IMR-90 (cell line): ENCODE results near the gene RGS7BP. TPM values are rescaled to one million over a fixed set of nuclear protein-coding genes. Genes with fewer than 3 reads are reported as not detected.
A peak's percentile ranks its signal among the peaks of the same experiment; 100 is the strongest.

Experiments used
- ATAC-seq: fragments of 200-7000 bp; cut with Tn5 transposase; 2 replicates; pipeline ENCODE4 v1.9.1; 2020; ENCODE audit warnings: low read depth, mild to moderate bottlenecking, moderate library complexity
- BruUV-seq: library from RNA; stranded (reverse); fragments of 400-500 nt; replicated peaks from 2 replicates; lab custom pipeline; 2021; lab: Mats Ljungman, UMichigan
- CTCF ChIA-PET: fragments of 300-600 bp; formaldehyde crosslinking; extraction: SDS; loops from one replicate; lab custom pipeline; 2021; ENCODE audit warnings: antibody characterized with exemption; lab: Yijun Ruan, JAX
- POLR2A ChIA-PET: fragments of 300-600 bp; sonication (Branson Sonifier 250); formaldehyde crosslinking; loops from one replicate; lab custom pipeline; 2022; ENCODE audit warnings: antibody characterized with exemption; ENCODE audit not compliant: unreplicated experiment; lab: Charles Lee
- DNase-seq: peaks from one replicate; pipeline ENCODE4 v3.0.0; 2013
- H2AFZ ChIP-seq: replicated peaks from 2 replicates; pipeline ENCODE3; 2013; ENCODE audit warnings: low read length, mild to moderate bottlenecking; ENCODE audit not compliant: poor library complexity
- H2AK5ac ChIP-seq: 2 replicates; pipeline ENCODE4 v1.6.1; 2013; ENCODE audit warnings: low read depth, low read length, inconsistent platforms
- H2AK9ac ChIP-seq: replicated peaks from 2 replicates; pipeline ENCODE3; 2013; ENCODE audit warnings: mild to moderate bottlenecking, low read depth, low read length, moderate library complexity; ENCODE audit not compliant: poor library complexity
- H2BK120ac ChIP-seq: 2 replicates; pipeline ENCODE4 v1.6.1; 2013; ENCODE audit warnings: low read depth, low read length, inconsistent platforms
- H2BK15ac ChIP-seq: 3 replicates; pipeline ENCODE4 v1.6.1; 2013; ENCODE audit warnings: low read depth, low read length, inconsistent platforms
- H2BK20ac ChIP-seq: 2 replicates; pipeline ENCODE4 v1.6.1; 2013; ENCODE audit warnings: low read depth, mild to moderate bottlenecking, inconsistent platforms, low read length, moderate library complexity
- H2BK5ac ChIP-seq: 2 replicates; pipeline ENCODE4 v1.6.1; 2013; ENCODE audit warnings: mild to moderate bottlenecking, low read depth, low read length, inconsistent platforms; ENCODE audit not compliant: poor library complexity, severe bottlenecking
- H3K14ac ChIP-seq: replicated peaks from 2 replicates; pipeline ENCODE4 v1.6.1; 2013; ENCODE audit warnings: low read depth, low read length, inconsistent platforms
- H3K18ac ChIP-seq: 2 replicates; pipeline ENCODE4 v1.6.1; 2013; ENCODE audit warnings: low read depth, low read length, control low read depth
- H3K23ac ChIP-seq: 2 replicates; pipeline ENCODE4 v1.6.1; 2013; ENCODE audit warnings: low read depth, low read length, inconsistent platforms
- H3K27ac ChIP-seq: 2 replicates; pipeline ENCODE4 v1.5.1; 2013; ENCODE audit warnings: mild to moderate bottlenecking, control low read depth, low read length; ENCODE audit not compliant: insufficient read depth
- H3K27me3 ChIP-seq: 2 replicates; pipeline ENCODE4 v1.6.1; 2013; ENCODE audit warnings: low read length; ENCODE audit not compliant: control insufficient read depth, insufficient read depth
- H3K36me3 ChIP-seq: 2 replicates; pipeline ENCODE4 v1.6.1; 2013; ENCODE audit warnings: low read length, mixed read lengths; ENCODE audit not compliant: control insufficient read depth, insufficient read depth
- H3K4ac ChIP-seq: 2 replicates; pipeline ENCODE4 v1.6.1; 2013; ENCODE audit warnings: low read depth, low read length, inconsistent platforms
- H3K4me1 ChIP-seq: 2 replicates; pipeline ENCODE4 v1.6.1; 2013; ENCODE audit warnings: low read length, mixed read lengths; ENCODE audit not compliant: control insufficient read depth, insufficient read depth
- H3K4me2 ChIP-seq: 2 replicates; pipeline ENCODE4 v1.6.1; 2013; ENCODE audit warnings: low read depth, mild to moderate bottlenecking, control low read depth, low read length, moderate library complexity
- H3K4me3 ChIP-seq: 2 replicates; pipeline ENCODE4 v1.5.1; 2013; ENCODE audit warnings: low read depth, mild to moderate bottlenecking, control low read depth, low read length, moderate library complexity; ENCODE audit not compliant: insufficient read depth
- H3K56ac ChIP-seq: 2 replicates; pipeline ENCODE4 v1.6.1; 2013; ENCODE audit warnings: low read length, inconsistent platforms; ENCODE audit not compliant: insufficient read depth; ENCODE audit errors: extremely low read depth
- H3K79me1 ChIP-seq, 2 experiments: 2 replicates each; pipeline ENCODE4 v1.6.1; 2013; ENCODE audit warnings: low read length in 2 of 2, inconsistent platforms in 1 of 2, low read depth in 1 of 2
- H3K9ac ChIP-seq: 2 replicates; pipeline ENCODE4 v1.6.1; 2013; ENCODE audit warnings: low read depth, low read length, control low read depth
- H3K9me1 ChIP-seq: 2 replicates; pipeline ENCODE4 v1.6.1; 2013; ENCODE audit warnings: low read length, inconsistent platforms; ENCODE audit not compliant: insufficient read depth
- H3K9me3 ChIP-seq: 2 replicates; pipeline ENCODE4 v1.6.1; 2013; ENCODE audit warnings: low read length; ENCODE audit not compliant: control insufficient read depth, insufficient read depth
- H4K20me1 ChIP-seq: 2 replicates; pipeline ENCODE4 v1.6.1; 2013; ENCODE audit warnings: low read length, inconsistent platforms; ENCODE audit not compliant: insufficient read depth
- H4K5ac ChIP-seq: 2 replicates; pipeline ENCODE4 v1.6.1; 2013; ENCODE audit warnings: mild to moderate bottlenecking, low read depth, low read length, control low read depth
- H4K8ac ChIP-seq, 2 experiments: 2 replicates each; pipeline ENCODE4 v1.6.1; 2013; ENCODE audit warnings: low read depth in 2 of 2, low read length in 2 of 2, control low read depth in 1 of 2, inconsistent platforms in 1 of 2
- H4K91ac ChIP-seq: 2 replicates; pipeline ENCODE4 v1.6.1; 2013; ENCODE audit warnings: low read depth, low read length, inconsistent platforms; ENCODE audit not compliant: insufficient read depth
- MXI1 ChIP-seq: IDR thresholded peaks from 2 replicates; pipeline ENCODE4 v1.6.1; 2012; ENCODE audit warnings: low read depth, mild to moderate bottlenecking, low read length, moderate library complexity, borderline replicate concordance
- SMC3 ChIP-seq: fragments of 150-350 bp; IDR thresholded peaks from 2 replicates; pipeline ENCODE4 v1.6.1; 2016; ENCODE audit warnings: low read depth, mild to moderate bottlenecking, antibody characterized with exemption, low read length, moderate library complexity
- WGBS, 2 experiments: methylation state at CpG; one replicate each; pipeline versions ENCODE4 v1.1.5 to v1.1.7; 2013; ENCODE audit warnings: missing lambda C conversion rate in 2 of 2; ENCODE audit not compliant: insufficient read length in 1 of 2; ENCODE audit errors: extremely low coverage in 2 of 2; 5-methylcytosine and 5-hydroxymethylcytosine counted together
- dilution Hi-C: fragments of 300-500 bp; cut with HindIII; formaldehyde crosslinking; loops from one replicate; pipeline ENCODE4 v1.14.3; 2018; ENCODE audit warnings: low sequenced_read_pairs; ENCODE audit not compliant: unreplicated experiment
- in situ Hi-C: fragments of 300-500 bp; cut with MboI; formaldehyde crosslinking; loops from 3 replicates; pipeline ENCODE4 v1.14.3; 2019; ENCODE audit warnings: low sequenced_read_pairs, inconsistent platforms, mixed read lengths
- intact Hi-C: fragments of 100-400 bp; cut with micrococcal nuclease; formaldehyde crosslinking; loops from 2 replicates; pipeline ENCODE4 v1.10.0; 2022
- polyA plus RNA-seq, 3 experiments: library from polyadenylated mRNA; depleted of rRNA; stranded (reverse); fragments of >200 nt; gene quantifications; 2 replicates each; pipeline ENCODE4 v1.2.3, GENCODE V29; 2012; ENCODE audit warnings: low replicate concordance in 1 of 3
- total RNA-seq: library from RNA; depleted of rRNA; stranded (reverse); fragments of >200 nt; gene quantifications from 2 replicates; pipeline ENCODE4 v1.2.3, GENCODE V29; 2012
- TF ChIP-seq, protein P1 (sequence below): conservative IDR thresholded peaks from 2 replicates; pipeline ENCODE4 v1.5.1; 2012; ENCODE audit warnings: mild to moderate bottlenecking, low read depth, low read length, improper control_type of control experiment

Gene RGS7BP
- total and polyA plus RNA-seq, 2 of the 4 experiments (the other 2 are of a cell fraction) = not detected

DNA sequence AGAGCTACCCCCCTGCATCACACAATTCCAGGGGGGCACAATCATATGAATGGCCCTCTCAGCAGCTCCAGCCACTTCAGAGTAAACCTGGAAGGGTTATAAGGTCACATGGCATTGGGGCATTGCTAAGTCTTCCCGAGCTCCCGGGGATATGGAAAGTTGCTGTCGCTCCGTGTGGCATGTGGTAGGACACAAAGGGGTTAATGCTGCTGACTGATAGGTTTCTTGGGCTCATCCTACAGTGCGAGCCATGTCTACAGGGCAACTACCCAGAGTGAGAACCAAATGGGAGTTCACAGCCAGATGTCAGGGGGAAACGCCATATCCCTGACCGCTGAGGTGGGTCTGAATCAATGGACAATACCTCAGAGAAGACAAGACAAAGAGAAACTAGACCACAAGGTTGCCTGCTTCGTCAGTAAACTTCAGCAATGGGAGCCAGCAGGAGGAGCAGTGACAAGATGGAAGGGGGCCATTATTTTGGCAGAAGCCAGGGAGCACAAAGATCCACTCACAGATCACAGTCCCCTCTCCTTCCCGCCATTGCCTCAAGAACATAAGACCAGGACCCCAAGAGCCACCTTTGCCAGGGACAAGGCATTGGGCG, 132.1 kb downstream of the RGS7BP start:
- no peak overlapping the region for H3K18ac ChIP-seq
- DNase-seq = no peak
- in situ Hi-C loops = loop anchor here (10.0 kb wide), 1 partner anchor 847 kb away; the partner anchor contains the start of gene ADAMTS6

More for the DNA sequence above, 132.1 kb downstream of the RGS7BP start:
- intact Hi-C loops = loop anchor here (5.0 to 10.0 kb wide), 3 partner anchors 129 to 927 kb away; partner anchors contain the start of genes CENPK, CWC27, PPWD1 and SREK1IP1
- H4K8ac ChIP-seq = no peak overlapping the region
- no peak overlapping the region for H2BK15ac ChIP-seq
- H3K79me1 ChIP-seq = no peaks in the 10 kb centered on the region
- peak overlapping the region; percentile 72 for H2AFZ ChIP-seq
- ChIA-PET CTCF (no interaction called here), POLR2A (no interaction called here)
- TF ChIP-seq, protein P1, sequence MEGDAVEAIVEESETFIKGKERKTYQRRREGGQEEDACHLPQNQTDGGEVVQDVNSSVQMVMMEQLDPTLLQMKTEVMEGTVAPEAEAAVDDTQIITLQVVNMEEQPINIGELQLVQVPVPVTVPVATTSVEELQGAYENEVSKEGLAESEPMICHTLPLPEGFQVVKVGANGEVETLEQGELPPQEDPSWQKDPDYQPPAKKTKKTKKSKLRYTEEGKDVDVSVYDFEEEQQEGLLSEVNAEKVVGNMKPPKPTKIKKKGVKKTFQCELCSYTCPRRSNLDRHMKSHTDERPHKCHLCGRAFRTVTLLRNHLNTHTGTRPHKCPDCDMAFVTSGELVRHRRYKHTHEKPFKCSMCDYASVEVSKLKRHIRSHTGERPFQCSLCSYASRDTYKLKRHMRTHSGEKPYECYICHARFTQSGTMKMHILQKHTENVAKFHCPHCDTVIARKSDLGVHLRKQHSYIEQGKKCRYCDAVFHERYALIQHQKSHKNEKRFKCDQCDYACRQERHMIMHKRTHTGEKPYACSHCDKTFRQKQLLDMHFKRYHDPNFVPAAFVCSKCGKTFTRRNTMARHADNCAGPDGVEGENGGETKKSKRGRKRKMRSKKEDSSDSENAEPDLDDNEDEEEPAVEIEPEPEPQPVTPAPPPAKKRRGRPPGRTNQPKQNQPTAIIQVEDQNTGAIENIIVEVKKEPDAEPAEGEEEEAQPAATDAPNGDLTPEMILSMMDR = no peak
- no peak for TF ChIP-seq MXI1
- TF ChIP-seq SMC3 = peak; percentile 25; the same call in 1 of the 2 replicates
- no peaks in the 10 kb centered on the region for H3K9me1 ChIP-seq
- ATAC-seq = no peak
- H2AK5ac ChIP-seq = no peak overlapping the region
- H2AK9ac ChIP-seq = no peak overlapping the region
- H3K27ac ChIP-seq = no peak overlapping the region
- no peak overlapping the region for H3K9ac ChIP-seq
- no peak overlapping the region; the same call in 1 of the 2 replicates for H3K4me3 ChIP-seq
- no peaks in the 10 kb centered on the region for H3K36me3 ChIP-seq
- peak overlapping the region; percentile 20 for H3K4me2 ChIP-seq
- no peak overlapping the region for H2BK20ac ChIP-seq
- H4K20me1 ChIP-seq = no peaks in the 10 kb centered on the region
- no peak overlapping the region for H2BK5ac ChIP-seq
- no peak overlapping the region for H4K5ac ChIP-seq
- H3K27me3 ChIP-seq = peaks cover 7% of the 10 kb centered on the region
- no TSS peak for BruUV-seq
- H3K14ac ChIP-seq = 0 out of 2 replicates have a peak overlapping the region, but pooled peaks have one; percentile 29
- H3K23ac ChIP-seq = no peak overlapping the region
- H3K4me1 ChIP-seq = no peaks in the 10 kb centered on the region
- no peak overlapping the region for H3K56ac ChIP-seq
- WGBS, 2 experiments = 66% methylated on average over 7 of the region's 10 CpGs; no CpG with 5 or more reads in 1 of the 2 experiments
- no peak overlapping the region for H3K4ac ChIP-seq
- H4K91ac ChIP-seq = no peak overlapping the region
- H3K9me3 ChIP-seq = no peaks in the 10 kb centered on the region
- dilution Hi-C loops = no loop called here
- H2BK120ac ChIP-seq = no peak overlapping the region
